Esophagus muscularis mucosa (tissue), 4 donors: Measurements from ENCODE around the gene MAU2. TPM values are rescaled to one million over a fixed set of nuclear protein-coding genes. Genes with fewer than 3 reads are reported as not detected.
"Not testable (repeated sequence)": the region's sequence is repeated elsewhere in the genome, so short reads cannot be mapped to it uniquely, and the experiment has no call there.

Experiments used
- DNase-seq: peaks from one replicate; pipeline ENCODE4 v3.0.0-alpha.2; 2017; ENCODE audit errors: extremely low spot score
- H3K27ac ChIP-seq, 4 donors: fragments of 200-600 bp; sonication (generic); replicated peaks in 1 of 4; 1 replicate in 3 of 4; 2 replicates in 1 of 4; pipeline ENCODE4 v1.5.1; 2016 to 2019; ENCODE audit warnings: mild to moderate bottlenecking in 1 of 4
- H3K27me3 ChIP-seq, 4 donors: fragments of 200-600 bp; sonication (generic); one replicate each; pipeline versions ENCODE4 v1.5.1 to v1.6.0; 2016 to 2019
- H3K36me3 ChIP-seq, 4 donors: fragments of 200-600 bp; sonication (generic); one replicate each; pipeline ENCODE4 v1.5.1; 2016 to 2019
- H3K4me1 ChIP-seq, 4 donors: fragments of 200-600 bp; sonication (generic); one replicate each; pipeline ENCODE4 v1.5.1; 2016 to 2019
- H3K4me3 ChIP-seq, 4 donors: fragments of 200-600 bp; sonication (generic); 1 replicate in 2 of 4; 2 replicates in 2 of 4; pipeline ENCODE4 v1.5.1; 2016 to 2019; ENCODE audit warnings: mild to moderate bottlenecking in 4 of 4, moderate library complexity in 1 of 4
- H3K9me3 ChIP-seq, 4 donors: fragments of 200-600 bp; sonication (generic); 1 replicate in 3 of 4; 2 replicates in 1 of 4; pipeline ENCODE4 v1.5.1; 2016 to 2019
- CTCF ChIP-seq, 3 experiments: fragments of 200-600 bp in 2 of 3; fragments of 450-650 bp in 1 of 3; sonication (generic) in 2 of 3; IDR thresholded peaks; one replicate each; pipeline ENCODE4 v1.5.1; 2017 to 2019; ENCODE audit warnings: antibody characterized with exemption in 3 of 3, mild to moderate bottlenecking in 2 of 3, moderate library complexity in 1 of 3
- EP300 ChIP-seq: sonication (generic); formaldehyde crosslinking; IDR thresholded peaks from one replicate; pipeline ENCODE4 v1.6.1; 2017; ENCODE audit warnings: antibody characterized with exemption
- POLR2A ChIP-seq: fragments of 450-650 bp; IDR thresholded peaks from one replicate; pipeline ENCODE4 v1.6.1; 2017; ENCODE audit warnings: antibody characterized with exemption, moderate library complexity, mild to moderate bottlenecking, low read depth
- POLR2AphosphoS5 ChIP-seq, 2 donors: sonication (generic); formaldehyde crosslinking; IDR thresholded peaks; one replicate each; pipeline ENCODE4 v1.6.1; 2017; ENCODE audit warnings: antibody characterized with exemption in 2 of 2
- WGBS: methylation state at CpG from one replicate; pipeline ENCODE4 v1.1.5; 2018; 5-methylcytosine and 5-hydroxymethylcytosine counted together
- intact Hi-C: fragments of 100-400 bp; cut with DNase I; formaldehyde crosslinking; loops from one replicate; pipeline ENCODE4 v1.15.1; 2023
- total RNA-seq, 4 donors: library from RNA; depleted of rRNA; stranded (reverse); fragments of >200 nt; gene quantifications; one replicate each; pipeline versions ENCODE4 v1.1.0 to v1.2.1, GENCODE V29; 2016

Gene MAU2
- total RNA-seq, 4 donors from 2014 or later = 27.4 to 47.8 (median 37.6) TPM

- no peak for DNase-seq
- Histone ChIP-seq H3K4me1 (peaks cover 17 to 23% (median 21%) of the 10 kb centered on the region in 4 donors), H3K4me3 (no peak overlapping the region), H3K27me3 (no peaks in the 10 kb centered on the region), H3K36me3 (no peaks in the 10 kb centered on the region), H3K27ac (no peak overlapping the region), H3K9me3 (no peaks in the 10 kb centered on the region)
- no peak for TF ChIP-seq POLR2A
- no peak for TF ChIP-seq EP300
- TF ChIP-seq CTCF (IDR thresholded peaks at IDR 0.05) = no peak
- TF ChIP-seq POLR2AphosphoS5 (IDR thresholded peaks at IDR 0.05) = no peak
- intact Hi-C loops = loop anchor here (5.0 kb wide), 1 partner anchor 39 kb away; the partner anchor contains the start of gene GATAD2A
- 94% methylated on average over 7 of the region's 7 CpGs for WGBS
Observed at GRCh38 chr19:19368087-19368486, 47.5 kb downstream of the MAU2 start.

GRCh38 chr19:19371059-19371458 is 50.4 kb downstream of the MAU2 start:
- intact Hi-C loops = no loop called here
- TF ChIP-seq POLR2A = no peak
- TF ChIP-seq CTCF (IDR thresholded peaks at IDR 0.05) = no peak
- TF ChIP-seq POLR2AphosphoS5 (IDR thresholded peaks at IDR 0.05) = no peak
- TF ChIP-seq EP300 = no peak
- Histone ChIP-seq H3K4me1 (peaks cover 9 to 14% (median 13%) of the 10 kb centered on the region in 4 donors), H3K9me3 (no peaks in the 10 kb centered on the region), H3K36me3 (no peaks in the 10 kb centered on the region), H3K4me3 (no peak overlapping the region), H3K27me3 (no peaks in the 10 kb centered on the region), H3K27ac (no peak overlapping the region)
- 72% methylated on average over 3 of the region's 8 CpGs for WGBS
- no peak for DNase-seq

GRCh38 chr19:19372656-19373416 is 52.2 kb downstream of the MAU2 start:
- no peak overlapping the region for H3K4me3 ChIP-seq
- intact Hi-C loops = no loop called here
- no peaks in the 10 kb centered on the region for H3K9me3 ChIP-seq
- TF ChIP-seq POLR2AphosphoS5 (IDR thresholded peaks at IDR 0.05) (peak; percentile 58 to 72), CTCF (IDR thresholded peaks at IDR 0.05) (no peak)
- DNase-seq = no peak
- H3K27me3 ChIP-seq = no peaks in the 10 kb centered on the region
- peak overlapping the region; percentile 38 to 70 (median 66) for H3K27ac ChIP-seq
- peaks cover 10 to 14% (median 12%) of the 10 kb centered on the region in 4 donors for H3K4me1 ChIP-seq
- H3K36me3 ChIP-seq = no peaks in the 10 kb centered on the region
- WGBS = 56% methylated on average over 8 of the region's 8 CpGs

- Histone ChIP-seq H3K27me3 (no peaks in the 10 kb centered on the region), H3K36me3 (no peaks in the 10 kb centered on the region), H3K4me3 (no peak overlapping the region), H3K9me3 (no peaks in the 10 kb centered on the region), H3K27ac (no peak overlapping the region), H3K4me1 (peaks cover 18 to 48% (median 26%) of the 10 kb centered on the region in 4 donors)
- no peak for DNase-seq
- TF ChIP-seq EP300 (no peak), POLR2A (no peak), POLR2AphosphoS5 (IDR thresholded peaks at IDR 0.05) (no peak), CTCF (IDR thresholded peaks at IDR 0.05) (no peak)
- intact Hi-C loops = no loop called here
- WGBS = 64% methylated on average over 2 of the region's 2 CpGs
Observed at GRCh38 chr19:19379527-19379926, 58.9 kb downstream of the MAU2 start.

GRCh38 chr19:19380316-19380715 is 59.7 kb downstream of the MAU2 start:
- H3K9me3 ChIP-seq, intact Hi-C loops, H3K27me3 ChIP-seq, H3K27ac ChIP-seq, H3K36me3 ChIP-seq, H3K4me3 ChIP-seq, DNase-seq: not testable (repeated sequence)
- H3K4me1 ChIP-seq = peaks cover 23 to 54% (median 32%) of the 10 kb centered on the region in 4 donors
- 91% methylated on average over 12 of the region's 12 CpGs for WGBS
